NCI-H1930 (cell line): ENCODE measurements around the gene TMEM145.

Experiments used
- DNase-seq, 2 experiments: peaks; one replicate each; lab custom pipeline; 2025; lab: John Stamatoyannopoulos, UW

TMEM145 gene

DNA sequence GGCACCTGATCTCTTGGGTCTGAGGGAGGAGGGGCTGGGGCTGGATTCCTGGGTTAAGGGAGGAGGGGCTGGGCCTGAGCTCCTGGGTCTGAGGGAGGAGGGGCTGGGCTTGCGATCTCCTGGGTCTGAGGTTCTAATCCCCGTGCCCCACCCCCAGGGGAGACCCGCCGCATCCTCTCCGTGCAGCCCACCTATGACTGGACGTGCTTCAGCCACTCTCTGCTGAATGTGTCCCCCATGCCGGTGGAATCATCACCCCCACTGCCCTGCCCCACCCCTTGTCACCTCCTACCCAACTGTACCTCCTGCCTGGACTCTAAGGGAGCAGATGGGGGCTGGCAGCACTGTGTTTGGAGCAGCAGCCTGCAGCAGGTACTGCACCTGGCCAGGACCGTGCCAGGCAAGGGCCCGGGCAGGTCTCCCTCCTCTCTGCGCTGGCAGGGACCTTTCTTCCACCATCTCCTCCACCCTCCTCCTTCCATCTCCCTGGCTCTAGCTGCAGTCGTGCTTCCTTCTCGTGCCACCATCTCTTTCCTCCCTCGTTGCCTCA is 49.9 kb downstream of the TMEM145 start:
- no peak for DNase-seq

DNA sequence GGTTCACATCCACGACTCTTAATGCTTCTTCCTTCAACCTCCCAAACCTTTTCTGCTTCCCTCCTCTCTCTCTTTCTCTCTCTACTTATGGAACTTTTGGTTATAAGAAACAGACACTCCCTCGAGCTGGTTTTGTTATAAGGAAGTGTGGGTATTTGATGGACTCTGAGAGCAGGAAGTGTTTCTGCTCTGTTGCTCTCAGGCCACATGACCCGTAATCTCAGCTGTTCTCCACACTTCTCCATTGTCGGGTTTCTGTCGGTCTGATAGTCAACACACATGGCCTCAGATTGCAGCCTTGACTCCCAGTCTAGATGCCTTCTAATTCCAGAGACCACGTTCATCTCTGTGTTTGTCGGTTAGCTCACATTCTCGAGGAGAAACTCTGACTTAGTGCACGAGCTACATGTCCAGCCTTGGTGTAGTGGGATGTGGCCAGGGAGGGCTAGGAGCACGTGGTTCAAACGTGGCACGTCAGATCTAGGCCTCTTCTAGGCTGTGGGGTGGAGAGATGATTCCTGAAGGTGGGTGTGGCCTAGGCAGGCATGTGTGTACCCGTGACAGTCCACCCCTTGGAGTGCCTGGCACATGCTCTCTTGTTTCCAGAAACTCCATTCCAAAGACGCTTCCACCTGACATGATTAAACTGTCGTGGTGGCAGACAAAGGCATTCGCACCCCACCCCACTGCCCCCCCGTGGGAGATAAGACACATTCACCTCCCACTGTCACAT is 50.7 kb downstream of the TMEM145 start:
- no peak for DNase-seq

DNA sequence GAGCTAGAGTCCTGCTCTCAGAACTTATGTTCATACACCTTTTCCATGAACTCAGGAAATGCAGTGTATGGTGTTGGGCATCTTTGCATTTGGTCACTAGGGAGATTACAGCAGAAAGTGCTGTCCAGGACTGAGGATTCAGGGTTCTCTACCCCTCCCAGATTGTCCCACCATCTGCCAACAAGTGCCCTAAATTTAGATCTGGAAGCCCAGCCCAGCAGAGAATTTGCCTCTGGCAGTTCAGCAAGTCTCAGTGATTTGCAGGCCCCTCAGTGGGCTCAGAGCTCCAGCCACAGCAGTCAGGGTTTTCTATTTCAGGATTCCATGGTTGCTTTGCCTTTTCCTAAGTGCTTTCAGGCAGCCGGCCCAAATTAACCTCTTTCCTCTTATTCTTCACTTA is 53.6 kb downstream of the TMEM145 start:
- DNase-seq: no peak

DNA sequence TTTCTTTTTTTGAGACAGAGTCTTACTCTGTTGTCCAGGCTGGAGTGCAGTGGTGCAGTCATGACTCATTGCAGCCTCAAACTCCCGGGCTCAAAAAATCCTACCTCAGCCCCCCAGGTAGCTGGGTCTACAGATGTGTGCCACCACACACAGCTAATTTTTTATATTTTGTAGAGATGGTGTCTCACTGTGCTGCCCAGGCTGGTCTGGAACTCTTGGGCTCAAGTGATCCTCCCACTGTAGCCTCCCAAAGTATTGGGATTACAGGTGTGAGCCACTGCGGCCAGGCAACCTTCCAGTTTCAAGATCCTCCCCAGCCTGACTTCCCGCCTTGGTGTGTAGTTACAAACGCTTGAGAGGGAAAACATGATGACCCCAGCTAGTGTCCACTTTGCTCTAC is 54.8 kb downstream of the TMEM145 start:
- DNase-seq: no peak

DNA sequence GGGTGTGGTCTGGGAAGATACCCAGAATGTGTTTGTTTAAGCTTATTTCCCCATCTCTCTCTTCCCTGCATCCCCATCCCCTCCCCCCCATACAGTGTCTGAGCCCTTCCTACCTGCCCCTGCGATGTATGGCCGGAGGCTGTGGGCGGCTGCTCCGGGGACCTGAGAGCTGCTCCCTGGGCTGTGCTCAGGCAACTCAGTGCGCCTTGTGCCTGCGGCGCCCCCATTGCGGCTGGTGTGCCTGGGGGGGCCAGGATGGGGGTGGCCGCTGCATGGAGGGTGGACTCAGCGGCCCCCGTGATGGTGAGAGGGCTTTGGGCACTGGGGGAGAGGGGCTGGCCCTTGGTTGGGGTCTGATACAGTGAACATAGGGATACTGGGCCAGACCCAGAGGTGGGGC is 55.3 kb downstream of the TMEM145 start:
- no peak for DNase-seq

DNA sequence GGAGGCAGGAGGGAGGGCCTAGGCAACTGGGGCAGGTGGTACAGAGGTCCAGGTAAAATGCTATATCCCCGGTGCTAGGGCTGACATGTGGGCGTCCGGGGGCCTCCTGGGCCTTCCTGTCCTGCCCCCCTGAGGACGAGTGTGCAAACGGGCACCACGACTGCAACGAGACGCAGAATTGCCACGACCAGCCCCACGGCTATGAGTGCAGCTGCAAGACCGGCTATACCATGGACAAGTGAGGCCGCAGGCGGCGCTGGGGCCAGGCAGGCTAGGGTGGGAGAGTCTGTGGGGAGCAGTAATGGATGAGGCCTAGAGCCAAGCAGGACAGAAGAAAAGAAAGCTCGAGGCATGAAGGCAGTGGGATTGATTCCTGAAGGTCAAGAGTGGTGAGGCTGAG is 55.7 kb downstream of the TMEM145 start:
- DNase-seq: no peak

DNA sequence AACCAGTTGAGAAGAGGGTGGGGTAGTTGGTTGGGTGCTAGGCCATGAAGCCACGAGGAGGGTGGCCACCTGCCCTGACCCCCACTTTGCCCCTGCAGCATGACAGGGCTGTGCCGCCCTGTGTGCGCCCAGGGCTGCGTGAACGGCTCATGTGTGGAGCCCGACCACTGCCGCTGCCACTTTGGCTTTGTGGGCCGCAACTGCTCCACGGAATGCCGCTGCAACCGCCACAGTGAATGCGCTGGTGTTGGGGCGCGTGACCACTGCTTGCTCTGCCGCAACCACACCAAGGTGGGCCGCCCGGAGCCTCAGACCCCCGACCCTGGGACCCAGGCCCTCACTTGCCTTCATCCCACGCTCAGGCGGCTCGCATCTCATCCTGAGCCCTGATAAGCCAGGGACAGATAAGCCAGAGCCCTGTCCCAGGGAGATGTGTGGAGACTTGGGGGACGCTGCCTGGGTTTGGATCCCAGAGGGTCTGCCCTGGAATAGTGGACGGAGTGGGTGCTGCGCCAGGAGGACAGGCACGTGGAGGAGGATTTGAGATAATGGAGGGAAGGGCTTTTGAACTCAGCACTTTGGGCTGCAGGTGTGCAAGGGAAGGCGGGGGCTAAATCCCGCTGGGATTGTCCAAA is 56.4 kb downstream of the TMEM145 start:
- no peak for DNase-seq

DNA sequence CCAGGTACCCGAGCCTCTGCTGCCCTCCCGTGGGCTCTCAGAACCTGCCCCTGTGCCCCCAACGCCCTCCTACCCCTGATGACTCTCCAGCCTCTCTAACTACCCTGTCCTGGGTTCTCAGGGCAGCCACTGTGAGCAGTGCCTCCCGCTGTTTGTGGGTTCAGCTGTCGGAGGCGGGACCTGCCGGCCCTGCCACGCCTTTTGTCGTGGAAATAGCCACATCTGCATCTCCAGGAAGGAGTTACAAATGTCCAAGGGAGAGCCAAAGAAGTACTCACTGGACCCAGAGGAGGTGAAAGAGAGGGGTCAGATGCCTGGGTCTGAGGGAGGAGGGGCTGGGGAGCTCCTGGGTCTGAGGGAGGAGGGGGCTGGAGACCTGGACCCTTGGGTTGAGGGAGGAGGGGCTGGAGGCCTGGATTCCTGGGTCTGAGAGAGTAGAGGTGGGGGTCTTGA is 57.0 kb downstream of the TMEM145 start:
- no peak for DNase-seq

DNA sequence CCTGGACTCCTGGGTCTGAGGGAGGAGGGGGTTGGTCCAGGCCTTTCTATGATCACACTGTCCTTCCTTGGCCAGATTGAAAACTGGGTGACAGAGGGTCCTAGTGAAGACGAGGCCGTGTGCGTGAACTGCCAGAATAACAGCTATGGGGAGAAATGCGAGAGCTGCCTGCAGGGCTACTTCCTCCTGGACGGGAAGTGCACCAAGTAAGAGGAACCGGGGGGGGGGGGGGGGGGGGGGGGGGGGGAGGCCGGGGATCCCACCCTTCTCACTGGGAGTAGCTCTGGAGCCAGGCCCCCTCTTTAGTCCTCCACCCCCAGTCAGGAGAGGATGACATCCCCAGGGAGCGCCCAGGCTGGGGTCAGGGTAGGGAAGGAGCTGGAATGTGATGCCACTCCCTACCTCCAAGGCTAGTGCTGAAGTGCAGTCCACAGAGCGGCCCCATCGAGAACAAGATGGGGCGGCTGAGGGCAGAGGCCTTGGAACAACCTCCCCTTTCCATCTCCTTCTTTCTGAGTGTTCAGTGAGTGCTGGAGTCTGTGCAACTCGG is 57.6 kb downstream of the TMEM145 start:
- no peak for DNase-seq
